Stimulated activated memory B cell treated with anti-CD40 and anti-IgM and Interleukin-4, amounts not matched to agents 10 μg/mL and 1 μg/mL and 100 μg/mL, for 72 hours (primary cell): ENCODE data around the gene CCHCR1.

Source experiments
- ATAC-seq: fragments of 150-1000 bp; cut with Tn5 transposase; 2 replicates; pipeline ENCODE4 v1.10.0; 2021
- H3K27ac Mint-ChIP-seq: one replicate; pipeline ENCODE4 v1.8.0; 2022; ENCODE audit warnings: mild to moderate bottlenecking, mixed read lengths
- H3K27me3 Mint-ChIP-seq: one replicate; pipeline ENCODE4 v1.8.0; 2022; ENCODE audit warnings: mixed read lengths
- H3K36me3 Mint-ChIP-seq: one replicate; pipeline ENCODE4 v1.8.0; 2022; ENCODE audit warnings: mixed read lengths
- H3K4me1 Mint-ChIP-seq: one replicate; pipeline ENCODE4 v1.8.0; 2022; ENCODE audit warnings: mixed read lengths
- H3K4me3 Mint-ChIP-seq: one replicate; pipeline ENCODE4 v1.8.0; 2022; ENCODE audit warnings: mild to moderate bottlenecking, moderate library complexity, mixed read lengths
- H3K9me3 Mint-ChIP-seq: one replicate; pipeline ENCODE4 v1.8.0; 2022; ENCODE audit warnings: mixed read lengths

The CCHCR1 gene

GRCh38 chr6:31092769-31093505, 64.7 kb downstream of the CCHCR1 start:
- peaks cover 16% of the 10 kb centered on the region for H3K4me1 Mint-ChIP-seq

More at GRCh38 chr6:31092769-31093505, 64.7 kb downstream of the CCHCR1 start:
- ATAC-seq, result no peak
- no peaks in the 10 kb centered on the region for H3K9me3 Mint-ChIP-seq
- no peak overlapping the region for H3K4me3 Mint-ChIP-seq
- H3K36me3 Mint-ChIP-seq, result no peaks in the 10 kb centered on the region
- no peak overlapping the region for H3K27ac Mint-ChIP-seq
- H3K27me3 Mint-ChIP-seq, result peaks cover 7% of the 10 kb centered on the region
